ENCODE measurements around the gene CDC73. TPM values are rescaled to one million over a fixed set of nuclear protein-coding genes. Genes with fewer than 3 reads are reported as not detected.

The CDC73 gene
- total and polyA plus RNA-seq, 2 experiments from 2014 or later, result 25.6 to 45.8 TPM

GRCh38 chr1:193086342-193086741, 35.5 kb upstream of the CDC73 start:
- peaks cover 53% of the 10 kb centered on the region for H3K36me3 ChIP-seq
- no peak for TF ChIP-seq CTCF (IDR thresholded peaks at IDR 0.05; ENCODE audit: low read depth, low read length)
- H3K27ac ChIP-seq, result no peak overlapping the region
- peaks cover 11% of the 10 kb centered on the region for H3K4me1 ChIP-seq (ENCODE audit: low read depth)
- H3K9me3 ChIP-seq (ENCODE audit: low read depth), result no peaks in the 10 kb centered on the region
- DNase-seq (ENCODE audit: low read depth in 1 of 2, low spot score in 1 of 2), result no peak
- H3K27me3 ChIP-seq, result no peaks in the 10 kb centered on the region
- no peak overlapping the region for H3K4me3 ChIP-seq

GRCh38 chr1:193087893-193088292, 33.9 kb upstream of the CDC73 start:
- H3K4me1 ChIP-seq (ENCODE audit: low read depth), result peaks cover 11% of the 10 kb centered on the region
- H3K27me3 ChIP-seq, result no peaks in the 10 kb centered on the region
- no peaks in the 10 kb centered on the region for H3K9me3 ChIP-seq (ENCODE audit: low read depth)
- no peak for TF ChIP-seq CTCF (IDR thresholded peaks at IDR 0.05; ENCODE audit: low read depth, low read length)
- DNase-seq (ENCODE audit: low read depth in 1 of 2, low spot score in 1 of 2), result no peak
- peak overlapping the region; percentile 58 for H3K27ac ChIP-seq
- no peak overlapping the region for H3K4me3 ChIP-seq
- peaks cover 43% of the 10 kb centered on the region for H3K36me3 ChIP-seq

- Histone ChIP-seq H3K27ac (no peak overlapping the region), H3K36me3 (peaks cover 21% of the 10 kb centered on the region), H3K9me3 (ENCODE audit: low read depth) (no peaks in the 10 kb centered on the region), H3K4me3 (no peak overlapping the region), H3K4me1 (ENCODE audit: low read depth) (peaks cover 11% of the 10 kb centered on the region), H3K27me3 (no peaks in the 10 kb centered on the region)
- DNase-seq (ENCODE audit: low read depth in 1 of 2, low spot score in 1 of 2), result no peak
- no peak for TF ChIP-seq CTCF (IDR thresholded peaks at IDR 0.05; ENCODE audit: low read depth, low read length)
Measured at GRCh38 chr1:193090865-193091264, 31.0 kb upstream of the CDC73 start.

GRCh38 chr1:193094112-193094511, 27.7 kb upstream of the CDC73 start:
- no peak for DNase-seq (ENCODE audit: low read depth in 1 of 2, low spot score in 1 of 2)
- no peak overlapping the region for H3K4me3 ChIP-seq
- peaks cover 31% of the 10 kb centered on the region for H3K36me3 ChIP-seq
- no peak for TF ChIP-seq CTCF (IDR thresholded peaks at IDR 0.05; ENCODE audit: low read depth, low read length)
- H3K27ac ChIP-seq, result no peak overlapping the region
- H3K4me1 ChIP-seq (ENCODE audit: low read depth), result no peaks in the 10 kb centered on the region
- no peaks in the 10 kb centered on the region for H3K9me3 ChIP-seq (ENCODE audit: low read depth)
- H3K27me3 ChIP-seq, result no peaks in the 10 kb centered on the region

- H3K4me1 ChIP-seq (ENCODE audit: low read depth), result peaks cover 4% of the 10 kb centered on the region
- peaks cover 3% of the 10 kb centered on the region for H3K36me3 ChIP-seq
- H3K27me3 ChIP-seq, result no peaks in the 10 kb centered on the region
- no peak for TF ChIP-seq CTCF (IDR thresholded peaks at IDR 0.05; ENCODE audit: low read depth, low read length)
- no peak overlapping the region for H3K4me3 ChIP-seq
- DNase-seq (ENCODE audit: low read depth in 1 of 2, low spot score in 1 of 2), result no peak
- no peak overlapping the region for H3K27ac ChIP-seq
- H3K9me3 ChIP-seq (ENCODE audit: low read depth), result no peaks in the 10 kb centered on the region
Measured at GRCh38 chr1:193102662-193103061, 19.2 kb upstream of the CDC73 start.

All from cardiac muscle cell (in vitro differentiated cells and primary cell).